Fibroblast of lung (primary cell): ENCODE data around the gene LDLRAD3.

ENCODE experiments used
- CTCF ChIP-seq, 2 donors: IDR thresholded peaks in 1 of 2; conservative IDR thresholded peaks in 1 of 2; 1 replicate in 1 of 2; 2 replicates in 1 of 2; pipeline ENCODE4 v1.5.1; 2011 to 2012; ENCODE audit warnings: low read length in 2 of 2, control low read depth in 1 of 2, inconsistent platforms in 1 of 2, low read depth in 1 of 2, mild to moderate bottlenecking in 1 of 2
- EZH2 ChIP-seq: IDR thresholded peaks from 2 replicates; pipeline ENCODE4 v1.5.1; 2012; ENCODE audit warnings: low read length, control low read depth, mild to moderate bottlenecking; ENCODE audit errors: missing control alignments

GRCh38 chr11:36009473-36009872 is 65.6 kb downstream of the LDLRAD3 start:
- no peak for TF ChIP-seq CTCF (conservative IDR thresholded peaks at IDR 0.05 in 1 of 2, IDR thresholded peaks at IDR 0.05 in 1 of 2; ENCODE audit: low read depth in 1 of 2, low read length in 2 of 2)
- no peak for TF ChIP-seq EZH2
